ENCODE results near the gene FRMPD1. TPM values are rescaled to one million over a fixed set of nuclear protein-coding genes. Genes with fewer than 3 reads are reported as not detected.
A peak's percentile ranks its signal among the peaks of the same experiment; 100 is the strongest.

Gene FRMPD1
- total RNA-seq, 6 experiments from 2014 or later = 0.10 to 0.74 (median 0.51) TPM

DNA sequence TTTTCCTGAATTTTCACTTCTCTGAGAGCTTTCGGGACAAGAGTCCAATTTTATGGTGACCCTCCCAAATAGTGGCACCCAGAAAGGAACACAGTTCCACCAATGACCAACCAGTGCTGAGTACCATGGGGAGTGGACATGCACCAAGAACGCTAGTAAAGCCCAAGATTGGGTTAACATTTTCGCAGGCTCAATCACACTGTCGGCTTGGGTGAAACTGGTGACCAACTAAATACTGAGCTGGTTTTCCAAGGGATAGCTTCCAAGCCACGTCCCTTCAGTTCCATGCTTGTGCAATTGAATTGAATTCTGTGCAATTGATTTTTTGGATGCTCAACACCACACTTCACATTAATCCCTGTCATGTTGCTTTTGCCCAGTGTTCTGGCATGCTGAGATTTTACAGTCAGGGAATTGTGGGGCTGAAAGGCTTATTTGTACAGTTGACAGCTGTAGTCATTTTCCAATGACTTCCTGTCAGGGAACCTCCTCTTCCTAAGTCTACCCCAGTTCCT lies 65.3 kb downstream of the FRMPD1 start:
- TF ChIP-seq, protein P1, sequence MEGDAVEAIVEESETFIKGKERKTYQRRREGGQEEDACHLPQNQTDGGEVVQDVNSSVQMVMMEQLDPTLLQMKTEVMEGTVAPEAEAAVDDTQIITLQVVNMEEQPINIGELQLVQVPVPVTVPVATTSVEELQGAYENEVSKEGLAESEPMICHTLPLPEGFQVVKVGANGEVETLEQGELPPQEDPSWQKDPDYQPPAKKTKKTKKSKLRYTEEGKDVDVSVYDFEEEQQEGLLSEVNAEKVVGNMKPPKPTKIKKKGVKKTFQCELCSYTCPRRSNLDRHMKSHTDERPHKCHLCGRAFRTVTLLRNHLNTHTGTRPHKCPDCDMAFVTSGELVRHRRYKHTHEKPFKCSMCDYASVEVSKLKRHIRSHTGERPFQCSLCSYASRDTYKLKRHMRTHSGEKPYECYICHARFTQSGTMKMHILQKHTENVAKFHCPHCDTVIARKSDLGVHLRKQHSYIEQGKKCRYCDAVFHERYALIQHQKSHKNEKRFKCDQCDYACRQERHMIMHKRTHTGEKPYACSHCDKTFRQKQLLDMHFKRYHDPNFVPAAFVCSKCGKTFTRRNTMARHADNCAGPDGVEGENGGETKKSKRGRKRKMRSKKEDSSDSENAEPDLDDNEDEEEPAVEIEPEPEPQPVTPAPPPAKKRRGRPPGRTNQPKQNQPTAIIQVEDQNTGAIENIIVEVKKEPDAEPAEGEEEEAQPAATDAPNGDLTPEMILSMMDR (IDR thresholded peaks at IDR 0.05) = no peak
- TF ChIP-seq POLR2A (IDR thresholded peaks at IDR 0.05) = no peak
- peaks cover 0 to 18% (median 4%) of the 10 kb centered on the region in 4 donors for H3K4me1 ChIP-seq
- H3K4me3 ChIP-seq = no peak overlapping the region
- no peak for DNase-seq
- ATAC-seq = peak; percentile 28 to 87 (median 68)
- peak overlapping the region in 1 of 3 donors; percentile 41 for H3K27ac ChIP-seq
- H3K27me3 ChIP-seq = no peaks in the 10 kb centered on the region
- intact Hi-C loops (cut with DNase I) = no loop called here
- 0% methylated on average over 1 of the region's 5 CpGs for WGBS (ENCODE audit: insufficient coverage, low coverage, low lambda C conversion rate, missing lambda C conversion rate)
- no peaks in the 10 kb centered on the region for H3K36me3 ChIP-seq
- H3K9me3 ChIP-seq = no peaks in the 10 kb centered on the region

DNA sequence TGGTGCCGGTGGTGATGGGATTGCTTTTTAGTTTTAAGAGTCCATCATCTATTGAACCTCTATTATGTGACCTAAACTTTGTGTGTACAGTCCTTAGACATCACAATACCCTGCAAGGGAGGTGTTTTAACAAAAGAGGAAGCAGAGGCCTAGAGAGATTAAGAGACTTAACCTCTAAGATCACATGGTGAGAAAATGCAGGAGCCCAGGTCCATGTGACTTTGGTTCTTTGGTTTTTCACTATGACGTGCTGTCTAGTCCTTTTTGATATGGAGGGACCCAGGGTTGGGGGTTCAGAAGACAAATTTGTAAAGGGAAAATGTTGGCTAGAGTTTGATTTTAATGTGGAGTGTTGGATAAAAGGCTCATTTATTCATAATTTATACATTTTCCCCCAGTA lies 68.8 kb downstream of the FRMPD1 start:
- H3K27ac ChIP-seq = no peak overlapping the region
- no peak for DNase-seq
- H3K27me3 ChIP-seq = no peaks in the 10 kb centered on the region
- no peak overlapping the region for H3K4me3 ChIP-seq
- no peak for TF ChIP-seq POLR2A (IDR thresholded peaks at IDR 0.05)
- TF ChIP-seq, protein P1 (IDR thresholded peaks at IDR 0.05) = no peak
- WGBS (ENCODE audit: insufficient coverage, low coverage, low lambda C conversion rate, missing lambda C conversion rate) = 71% methylated on average over 2 of the region's 2 CpGs
- intact Hi-C loops (cut with DNase I) = no loop called here
- no peaks in the 10 kb centered on the region for H3K36me3 ChIP-seq
- no peaks in the 10 kb centered on the region for H3K9me3 ChIP-seq
- no peak for ATAC-seq
- peaks cover 0 to 18% (median 4%) of the 10 kb centered on the region in 4 donors for H3K4me1 ChIP-seq

DNA sequence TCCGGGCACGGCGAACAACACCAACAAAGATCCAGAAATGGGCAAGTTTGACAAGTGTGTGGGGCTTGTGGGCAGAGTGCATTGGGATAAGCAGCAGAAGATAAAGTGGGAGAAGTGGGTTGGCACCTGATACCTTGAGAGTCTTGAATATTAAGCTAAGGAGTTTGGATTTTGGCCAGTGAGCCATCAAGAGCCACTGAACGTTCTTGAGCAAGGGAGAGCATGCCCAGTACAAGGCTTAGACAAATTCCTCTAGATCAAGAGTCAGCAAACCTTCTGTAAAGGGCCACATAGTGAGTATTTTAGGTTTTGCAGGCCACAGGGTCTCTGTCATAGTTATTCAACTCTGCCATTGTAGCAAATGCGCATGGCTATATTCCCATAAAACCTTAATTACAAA lies 76.3 kb downstream of the FRMPD1 start:
- Histone ChIP-seq H3K4me1 (no peaks in the 10 kb centered on the region), H3K4me3 (no peak overlapping the region), H3K27me3 (no peaks in the 10 kb centered on the region), H3K9me3 (no peaks in the 10 kb centered on the region), H3K27ac (no peak overlapping the region), H3K36me3 (no peaks in the 10 kb centered on the region)
- intact Hi-C loops (cut with DNase I) = loop anchor here in 1 of 2 donors (10.0 kb wide), 1 partner anchor 58 kb away; the partner anchor contains the start of gene EXOSC3
- TF ChIP-seq, protein P1 (IDR thresholded peaks at IDR 0.05) = no peak
- no peak for TF ChIP-seq POLR2A (IDR thresholded peaks at IDR 0.05)
- WGBS (ENCODE audit: insufficient coverage, low coverage, low lambda C conversion rate, missing lambda C conversion rate) = 93% methylated on average over 3 of the region's 5 CpGs
- no peak for DNase-seq
- ATAC-seq = no peak

DNA sequence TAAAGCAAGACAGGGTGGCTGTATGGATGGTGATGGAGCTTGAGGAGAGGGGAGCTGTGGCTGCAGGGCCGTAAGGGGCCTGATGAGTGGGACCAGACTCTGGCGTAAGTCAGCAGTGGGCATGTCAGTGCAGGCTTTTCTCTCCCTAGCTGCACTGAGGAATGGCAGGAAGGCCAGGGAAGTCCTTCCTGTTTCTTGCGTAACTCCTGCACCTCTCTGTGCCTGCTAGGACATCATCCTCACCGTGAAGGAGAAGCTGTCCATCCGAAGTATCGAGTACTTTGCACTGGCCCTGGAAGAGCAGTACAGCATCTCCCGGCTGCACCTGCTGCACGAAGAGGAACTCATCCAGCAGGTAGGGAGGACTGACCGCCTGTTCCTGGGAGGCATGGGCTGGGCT lies 78.7 kb downstream of the FRMPD1 start:
- intact Hi-C loops (cut with DNase I) = loop anchor here in 1 of 2 donors (10.0 kb wide), 1 partner anchor 55 kb away; the partner anchor contains the start of gene EXOSC3
- no peak overlapping the region for H3K27ac ChIP-seq
- H3K9me3 ChIP-seq = no peaks in the 10 kb centered on the region
- 88% methylated on average over 1 of the region's 9 CpGs for WGBS (ENCODE audit: insufficient coverage, low coverage, low lambda C conversion rate, missing lambda C conversion rate)
- H3K4me1 ChIP-seq = no peaks in the 10 kb centered on the region
- H3K4me3 ChIP-seq = no peak overlapping the region
- ATAC-seq = no peak
- H3K27me3 ChIP-seq = no peaks in the 10 kb centered on the region
- TF ChIP-seq, protein P1 (IDR thresholded peaks at IDR 0.05) = no peak
- no peak for TF ChIP-seq POLR2A (IDR thresholded peaks at IDR 0.05)
- H3K36me3 ChIP-seq = no peaks in the 10 kb centered on the region
- no peak for DNase-seq

All from right lobe of liver (tissue), 6 donors.